A549 (cell line): ENCODE results near the gene CAMTA1.

Source experiments
- CBX2 ChIP-seq: fragments of 200-600 bp; sonication (generic); IDR thresholded peaks from 2 replicates; pipeline ENCODE4 v1.6.1; 2016; ENCODE audit warnings: low read depth, mild to moderate bottlenecking, borderline replicate concordance
- CHD2 ChIP-seq: fragments of 150-350 bp; IDR thresholded peaks from 2 replicates; pipeline ENCODE4 v1.6.1; 2014; ENCODE audit warnings: low read length; ENCODE audit not compliant: partially characterized antibody
- CTCF ChIP-seq: fragments of >200 bp; sonication (Bioruptor Twin); formaldehyde crosslinking; IDR thresholded peaks from 3 replicates; pipeline ENCODE4 v1.5.1; 2016
- EP300 ChIP-seq, 2 experiments: fragments of >200 bp; sonication (Bioruptor Twin); formaldehyde crosslinking; IDR thresholded peaks; 2 replicates in 1 of 2; 3 replicates in 1 of 2; pipeline ENCODE4 v1.6.1; 2016 to 2017
- FOSL2 ChIP-seq, 2 experiments: fragments of 450-650 bp in 1 of 2; fragments of >200 bp in 1 of 2; sonication (Bioruptor Twin) in 1 of 2; formaldehyde crosslinking; IDR thresholded peaks; 2 replicates each; pipeline versions ENCODE4 v1.5.0 to v1.6.1; 2016 to 2020; ENCODE audit warnings: mild to moderate bottlenecking in 1 of 2, moderate library complexity in 1 of 2
- GATA3 ChIP-seq: IDR thresholded peaks from 2 replicates; pipeline ENCODE4 v1.6.1; 2012; ENCODE audit warnings: borderline replicate concordance
- JUN ChIP-seq, 2 experiments: fragments of >200 bp; sonication (Bioruptor Twin); formaldehyde crosslinking; IDR thresholded peaks; 2 replicates in 1 of 2; 3 replicates in 1 of 2; pipeline ENCODE4 v1.6.1; 2016 to 2017
- MAFK ChIP-seq: fragments of 450-650 bp; IDR thresholded peaks from 2 replicates; pipeline ENCODE4 v1.6.1; 2014; ENCODE audit not compliant: partially characterized antibody
- MAX ChIP-seq: IDR thresholded peaks from 2 replicates; pipeline ENCODE4 v1.6.1; 2012
- MAZ ChIP-seq: fragments of 150-350 bp; IDR thresholded peaks from 2 replicates; pipeline ENCODE4 v1.6.1; 2014; ENCODE audit warnings: antibody characterized with exemption, low read depth, low read length, borderline replicate concordance
- RAD21 ChIP-seq, 2 experiments: fragments of >200 bp in 1 of 2; sonication (Bioruptor Twin) in 1 of 2; formaldehyde crosslinking in 1 of 2; IDR thresholded peaks in 1 of 2; conservative IDR thresholded peaks in 1 of 2; 2 replicates in 1 of 2; 3 replicates in 1 of 2; pipeline ENCODE4 v1.6.1; 2012 to 2018; ENCODE audit warnings: inconsistent platforms in 1 of 2
- ZC3H11A ChIP-seq: fragments of 450-650 bp; IDR thresholded peaks from 2 replicates; pipeline ENCODE4 v1.6.1; 2014; ENCODE audit warnings: antibody characterized with exemption, mild to moderate bottlenecking
- TF ChIP-seq, protein P1 (sequence below): fragments of 450-650 bp; IDR thresholded peaks from 2 replicates; pipeline ENCODE4 v1.6.1; 2014; ENCODE audit warnings: antibody characterized with exemption
- TF ChIP-seq, protein P2 (sequence below): fragments of 200-600 bp; sonication (generic); IDR thresholded peaks from 2 replicates; pipeline ENCODE4 v1.6.1; 2016; ENCODE audit warnings: antibody characterized with exemption, mild to moderate bottlenecking, moderate library complexity

- TF ChIP-seq CTCF, result no peak
- no peak for TF ChIP-seq MAX
- no peak for TF ChIP-seq CHD2
- TF ChIP-seq GATA3, result no peak
- TF ChIP-seq EP300 (IDR thresholded peaks at IDR 0.05), result no peak
- TF ChIP-seq MAFK, result no peak
- TF ChIP-seq, protein P1, sequence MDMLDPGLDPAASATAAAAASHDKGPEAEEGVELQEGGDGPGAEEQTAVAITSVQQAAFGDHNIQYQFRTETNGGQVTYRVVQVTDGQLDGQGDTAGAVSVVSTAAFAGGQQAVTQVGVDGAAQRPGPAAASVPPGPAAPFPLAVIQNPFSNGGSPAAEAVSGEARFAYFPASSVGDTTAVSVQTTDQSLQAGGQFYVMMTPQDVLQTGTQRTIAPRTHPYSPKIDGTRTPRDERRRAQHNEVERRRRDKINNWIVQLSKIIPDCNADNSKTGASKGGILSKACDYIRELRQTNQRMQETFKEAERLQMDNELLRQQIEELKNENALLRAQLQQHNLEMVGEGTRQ, result no peak
- TF ChIP-seq FOSL2 (IDR thresholded peaks at IDR 0.05), result no peak
- no peak for TF ChIP-seq FOSL2 (CRISPR knock-in tag; IDR thresholded peaks at IDR 0.05)
- no peak for TF ChIP-seq RAD21 (conservative IDR thresholded peaks at IDR 0.05 in 1 of 2, IDR thresholded peaks at IDR 0.05 in 1 of 2)
- no peak for TF ChIP-seq ZC3H11A
- TF ChIP-seq, protein P2, sequence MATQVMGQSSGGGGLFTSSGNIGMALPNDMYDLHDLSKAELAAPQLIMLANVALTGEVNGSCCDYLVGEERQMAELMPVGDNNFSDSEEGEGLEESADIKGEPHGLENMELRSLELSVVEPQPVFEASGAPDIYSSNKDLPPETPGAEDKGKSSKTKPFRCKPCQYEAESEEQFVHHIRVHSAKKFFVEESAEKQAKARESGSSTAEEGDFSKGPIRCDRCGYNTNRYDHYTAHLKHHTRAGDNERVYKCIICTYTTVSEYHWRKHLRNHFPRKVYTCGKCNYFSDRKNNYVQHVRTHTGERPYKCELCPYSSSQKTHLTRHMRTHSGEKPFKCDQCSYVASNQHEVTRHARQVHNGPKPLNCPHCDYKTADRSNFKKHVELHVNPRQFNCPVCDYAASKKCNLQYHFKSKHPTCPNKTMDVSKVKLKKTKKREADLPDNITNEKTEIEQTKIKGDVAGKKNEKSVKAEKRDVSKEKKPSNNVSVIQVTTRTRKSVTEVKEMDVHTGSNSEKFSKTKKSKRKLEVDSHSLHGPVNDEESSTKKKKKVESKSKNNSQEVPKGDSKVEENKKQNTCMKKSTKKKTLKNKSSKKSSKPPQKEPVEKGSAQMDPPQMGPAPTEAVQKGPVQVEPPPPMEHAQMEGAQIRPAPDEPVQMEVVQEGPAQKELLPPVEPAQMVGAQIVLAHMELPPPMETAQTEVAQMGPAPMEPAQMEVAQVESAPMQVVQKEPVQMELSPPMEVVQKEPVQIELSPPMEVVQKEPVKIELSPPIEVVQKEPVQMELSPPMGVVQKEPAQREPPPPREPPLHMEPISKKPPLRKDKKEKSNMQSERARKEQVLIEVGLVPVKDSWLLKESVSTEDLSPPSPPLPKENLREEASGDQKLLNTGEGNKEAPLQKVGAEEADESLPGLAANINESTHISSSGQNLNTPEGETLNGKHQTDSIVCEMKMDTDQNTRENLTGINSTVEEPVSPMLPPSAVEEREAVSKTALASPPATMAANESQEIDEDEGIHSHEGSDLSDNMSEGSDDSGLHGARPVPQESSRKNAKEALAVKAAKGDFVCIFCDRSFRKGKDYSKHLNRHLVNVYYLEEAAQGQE, result no peak
- TF ChIP-seq JUN (IDR thresholded peaks at IDR 0.05), result no peak
- no peak for TF ChIP-seq MAZ
- no peak for TF ChIP-seq CBX2
Observed at GRCh38 chr1:7145947-7146346, 360.7 kb downstream of the CAMTA1 start.
